HCT116 (cell line): Measurements from ENCODE around the gene CLDN5.

ENCODE experiments used
- CEBPB ChIP-seq: IDR thresholded peaks from 2 replicates; pipeline ENCODE4 v1.6.1; 2012; ENCODE audit warnings: low read depth
- ELF1 ChIP-seq: IDR thresholded peaks from 2 replicates; pipeline ENCODE4 v1.6.1; 2012; ENCODE audit warnings: low read depth, borderline replicate concordance
- EZH2 ChIP-seq: fragments of 200-600 bp; sonication (generic); IDR thresholded peaks from 2 replicates; pipeline ENCODE4 v1.6.1; 2017; ENCODE audit warnings: antibody characterized with exemption, mixed run types
- EZH2phosphoT487 ChIP-seq: fragments of 200-600 bp; IDR thresholded peaks from 2 replicates; pipeline ENCODE4 v1.6.1; 2018; ENCODE audit warnings: antibody characterized with exemption, borderline replicate concordance
- FOSL1 ChIP-seq: IDR thresholded peaks from 2 replicates; pipeline ENCODE4 v1.6.1; 2012; ENCODE audit warnings: low read depth
- JUND ChIP-seq: IDR thresholded peaks from 2 replicates; pipeline ENCODE4 v1.6.1; 2012
- POLR2A ChIP-seq: IDR thresholded peaks from 2 replicates; pipeline ENCODE4 v1.7.0; 2011; ENCODE audit warnings: borderline replicate concordance; ENCODE audit not compliant: insufficient read depth, insufficient read length; ENCODE audit errors: extremely low read depth
- POLR2AphosphoS5 ChIP-seq: IDR thresholded peaks from 2 replicates; pipeline ENCODE4 v1.6.1; 2011; ENCODE audit warnings: mild to moderate bottlenecking, low read depth, low read length, moderate library complexity
- RAD21 ChIP-seq: IDR thresholded peaks from 2 replicates; pipeline ENCODE4 v1.6.1; 2012; ENCODE audit warnings: low read depth, mild to moderate bottlenecking
- YY1 ChIP-seq: IDR thresholded peaks from 2 replicates; pipeline ENCODE4 v1.6.1; 2011; ENCODE audit warnings: low read length, low read depth, moderate library complexity, mild to moderate bottlenecking; ENCODE audit not compliant: insufficient replicate concordance; ENCODE audit errors: extremely low read depth
- ZNF274 ChIP-seq: fragments of 200-500 bp; sonication (Bioruptor generic); IDR thresholded peaks from 2 replicates; pipeline ENCODE4 v1.6.1; 2014; ENCODE audit warnings: mild to moderate bottlenecking, low read depth, low read length, inconsistent platforms
- TF ChIP-seq, protein P1 (sequence below), 3 experiments: fragments of 200-600 bp in 1 of 3; sonication (generic) in 1 of 3; IDR thresholded peaks in 2 of 3; conservative IDR thresholded peaks in 1 of 3; 2 replicates each; pipeline ENCODE4 v1.5.1; 2012 to 2017; ENCODE audit warnings: low read depth in 2 of 3, low read length in 2 of 3, antibody characterized with exemption in 1 of 3, borderline replicate concordance in 1 of 3, control low read depth in 1 of 3, mild to moderate bottlenecking in 1 of 3, mixed read lengths in 1 of 3, mixed run types in 1 of 3, moderate library complexity in 1 of 3; ENCODE audit not compliant: insufficient read depth in 1 of 3

DNA sequence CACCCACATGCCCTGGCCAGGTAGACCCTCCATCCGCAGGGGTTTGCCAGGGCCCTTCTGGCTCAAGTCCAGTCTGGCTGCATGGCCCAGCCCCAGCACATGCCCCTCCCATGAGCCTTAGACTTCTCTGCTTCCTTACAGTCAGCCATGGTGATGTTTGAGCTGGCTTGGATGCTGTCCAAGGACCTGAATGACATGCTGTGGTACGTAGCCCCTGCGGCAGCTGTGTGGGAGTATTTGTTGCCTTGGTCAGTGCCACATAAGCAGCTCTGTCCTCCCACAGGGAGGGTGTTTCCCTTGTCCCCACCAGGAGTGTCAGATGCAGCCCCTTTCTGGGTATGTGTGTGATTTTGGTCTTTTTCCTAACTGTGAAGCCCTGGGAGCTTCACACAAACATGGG lies 27.0 kb downstream of the CLDN5 start:
- TF ChIP-seq CEBPB = no peak
- TF ChIP-seq, protein P1, sequence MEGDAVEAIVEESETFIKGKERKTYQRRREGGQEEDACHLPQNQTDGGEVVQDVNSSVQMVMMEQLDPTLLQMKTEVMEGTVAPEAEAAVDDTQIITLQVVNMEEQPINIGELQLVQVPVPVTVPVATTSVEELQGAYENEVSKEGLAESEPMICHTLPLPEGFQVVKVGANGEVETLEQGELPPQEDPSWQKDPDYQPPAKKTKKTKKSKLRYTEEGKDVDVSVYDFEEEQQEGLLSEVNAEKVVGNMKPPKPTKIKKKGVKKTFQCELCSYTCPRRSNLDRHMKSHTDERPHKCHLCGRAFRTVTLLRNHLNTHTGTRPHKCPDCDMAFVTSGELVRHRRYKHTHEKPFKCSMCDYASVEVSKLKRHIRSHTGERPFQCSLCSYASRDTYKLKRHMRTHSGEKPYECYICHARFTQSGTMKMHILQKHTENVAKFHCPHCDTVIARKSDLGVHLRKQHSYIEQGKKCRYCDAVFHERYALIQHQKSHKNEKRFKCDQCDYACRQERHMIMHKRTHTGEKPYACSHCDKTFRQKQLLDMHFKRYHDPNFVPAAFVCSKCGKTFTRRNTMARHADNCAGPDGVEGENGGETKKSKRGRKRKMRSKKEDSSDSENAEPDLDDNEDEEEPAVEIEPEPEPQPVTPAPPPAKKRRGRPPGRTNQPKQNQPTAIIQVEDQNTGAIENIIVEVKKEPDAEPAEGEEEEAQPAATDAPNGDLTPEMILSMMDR (IDR thresholded peaks at IDR 0.05 in 2 of 3, conservative IDR thresholded peaks at IDR 0.05 in 1 of 3; ENCODE audit: borderline replicate concordance in 1 of 3, insufficient read depth in 1 of 3, low read depth in 2 of 3, low read length in 2 of 3) = no peak
- no peak for TF ChIP-seq ZNF274
- TF ChIP-seq FOSL1 = no peak
- TF ChIP-seq POLR2AphosphoS5 = no peak
- no peak for TF ChIP-seq EZH2
- no peak for TF ChIP-seq YY1
- no peak for TF ChIP-seq JUND
- TF ChIP-seq EZH2phosphoT487 = no peak
- no peak for TF ChIP-seq ELF1
- no peak for TF ChIP-seq POLR2A
- no peak for TF ChIP-seq RAD21
